Spinal cord (tissue), 10 donors: ENCODE results near the gene CAVIN2. TPM values are rescaled to one million over a fixed set of nuclear protein-coding genes. Genes with fewer than 3 reads are reported as not detected.
"Not testable (repeated sequence)": the region's sequence is repeated elsewhere in the genome, so short reads cannot be mapped to it uniquely, and the experiment has no call there.

Source experiments
- DNase-seq, 6 donors: peaks; one replicate each; pipeline versions ENCODE4 v3.0.0 to v3.0.0-alpha.2; 2013 to 2015; ENCODE audit warnings: low spot score in 6 of 6, low read depth in 4 of 6
- H3K27ac ChIP-seq: one replicate; pipeline ENCODE4 v1.5.1; 2013; ENCODE audit warnings: low read depth, low read length, control low read depth
- H3K27me3 ChIP-seq: one replicate; pipeline ENCODE4 v1.6.1; 2013; ENCODE audit warnings: low read length; ENCODE audit not compliant: control insufficient read depth, insufficient read depth
- H3K36me3 ChIP-seq: one replicate; pipeline ENCODE4 v1.6.1; 2013; ENCODE audit warnings: low read length; ENCODE audit not compliant: control insufficient read depth, insufficient read depth
- H3K4me1 ChIP-seq: one replicate; pipeline ENCODE4 v1.6.1; 2013; ENCODE audit warnings: low read length; ENCODE audit not compliant: control insufficient read depth, insufficient read depth
- H3K4me3 ChIP-seq: one replicate; pipeline ENCODE4 v1.5.1; 2013; ENCODE audit warnings: low read depth, low read length, control low read depth
- H3K9me3 ChIP-seq: one replicate; pipeline ENCODE4 v1.6.1; 2013; ENCODE audit warnings: low read length; ENCODE audit not compliant: control insufficient read depth, insufficient read depth
- WGBS: methylation state at CpG from one replicate; pipeline ENCODE4 v1.1.5; 2013; ENCODE audit warnings: missing lambda C conversion rate; ENCODE audit not compliant: insufficient coverage; 5-methylcytosine and 5-hydroxymethylcytosine counted together
- polyA plus RNA-seq, 2 donors: library from polyadenylated mRNA; unstranded; fragments of 120-200 nt; gene quantifications; one replicate each; pipeline ENCODE4 v1.2.1, GENCODE V29; 2013; ENCODE audit not compliant: insufficient read length in 2 of 2
- total RNA-seq, 2 donors: library from RNA; depleted of rRNA in 1 of 2; stranded (reverse); fragments of 120-200 nt in 1 of 2; fragments of >200 nt in 1 of 2; gene quantifications; one replicate each; pipeline versions ENCODE4 v1.2.3 to v1.2.4, GENCODE V29; 2013 to 2014
- donor health status: healthy.

Gene CAVIN2
- total and polyA plus RNA-seq, 4 donors: 10.1 to 82.2 (median 20.8) TPM

DNA sequence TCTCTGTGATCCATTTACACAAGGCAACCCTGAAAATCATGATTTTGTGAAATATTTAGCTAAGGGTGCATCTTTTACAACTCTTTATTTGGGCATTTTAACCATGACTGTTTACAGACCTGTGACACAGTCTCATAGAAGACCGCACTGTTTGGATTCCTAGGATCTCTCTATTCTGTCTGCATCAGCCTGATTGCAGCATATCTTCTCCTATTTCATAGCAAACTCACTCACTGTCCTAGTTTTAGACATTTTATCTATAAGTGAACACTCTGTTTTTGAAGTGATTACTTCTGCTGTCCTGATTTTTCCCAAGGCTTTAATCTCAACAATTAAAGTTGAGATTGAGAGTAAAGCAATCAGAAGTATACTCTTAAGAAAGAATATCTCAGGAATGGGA, 56.2 kb downstream of the CAVIN2 start:
- no peaks in the 10 kb centered on the region for H3K9me3 ChIP-seq
- H3K36me3 ChIP-seq: no peaks in the 10 kb centered on the region
- WGBS: 100% methylated on average over 1 of the region's 1 CpG
- H3K27me3 ChIP-seq: no peaks in the 10 kb centered on the region
- H3K4me3 ChIP-seq: no peak overlapping the region
- no peak overlapping the region for H3K27ac ChIP-seq
- no peak for DNase-seq
- no peaks in the 10 kb centered on the region for H3K4me1 ChIP-seq

DNA sequence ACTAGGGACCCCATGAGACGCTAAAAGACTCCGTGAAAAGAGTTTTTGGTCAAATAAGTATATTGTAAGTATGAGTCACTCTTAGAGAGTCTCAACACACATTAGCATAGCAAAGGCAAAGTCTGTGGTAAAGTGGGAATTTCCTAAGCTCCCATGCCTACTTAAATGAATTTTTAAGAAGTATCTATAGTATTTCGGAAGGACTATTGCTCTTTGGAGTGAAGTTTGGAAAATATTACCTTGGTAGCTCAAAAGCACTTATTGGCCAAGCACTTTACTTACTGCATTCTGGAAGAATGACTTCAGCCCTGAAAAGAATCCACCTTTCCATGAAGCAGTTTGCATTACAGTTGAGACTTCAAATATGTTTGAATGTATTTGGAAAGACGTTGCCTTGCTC, 57.1 kb downstream of the CAVIN2 start:
- WGBS: no CpG with 5 or more reads among the region's 4 CpGs
- Histone ChIP-seq H3K4me3 (no peak overlapping the region), H3K4me1 (no peaks in the 10 kb centered on the region), H3K27me3 (no peaks in the 10 kb centered on the region), H3K27ac (no peak overlapping the region), H3K36me3 (no peaks in the 10 kb centered on the region), H3K9me3 (no peaks in the 10 kb centered on the region)
- no peak for DNase-seq

DNA sequence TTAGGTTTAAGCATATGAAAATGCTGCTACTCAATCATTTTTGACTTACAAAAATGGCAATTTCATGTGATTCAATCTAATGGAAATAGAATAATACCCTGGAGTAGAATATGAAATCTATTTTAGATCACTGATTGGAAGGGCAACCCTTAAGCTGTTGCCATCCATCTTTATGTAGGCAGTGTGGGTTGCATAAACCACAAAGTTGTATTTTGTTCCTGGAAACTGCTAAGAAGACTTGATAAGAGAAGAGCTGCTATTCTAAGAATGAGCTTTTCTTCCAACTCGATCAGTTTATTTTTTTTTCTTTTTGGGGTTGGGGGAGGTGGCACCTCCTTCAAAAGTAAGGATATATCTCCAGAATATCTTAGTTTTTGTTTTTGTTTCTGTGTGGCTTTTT, 60.2 kb downstream of the CAVIN2 start:
- Histone ChIP-seq H3K27me3 (no peaks in the 10 kb centered on the region), H3K4me3 (no peak overlapping the region), H3K9me3 (no peaks in the 10 kb centered on the region), H3K27ac (no peak overlapping the region), H3K36me3 (no peaks in the 10 kb centered on the region), H3K4me1 (no peaks in the 10 kb centered on the region)
- DNase-seq: no peak
- WGBS: no CpG with 5 or more reads among the region's 1 CpG

- H3K4me1 ChIP-seq, H3K27ac ChIP-seq, DNase-seq, H3K36me3 ChIP-seq, H3K9me3 ChIP-seq, H3K4me3 ChIP-seq, H3K27me3 ChIP-seq: not testable (repeated sequence)
- no CpG with 5 or more reads among the region's 3 CpGs for WGBS
Observed at GRCh38 chr2:191785651-191786050, 61.2 kb downstream of the CAVIN2 start.

Other genes with a start within 250 kb of the CAVIN2 start
- 10 to 100 TPM in 1 of 2 donors, 1 to 10 TPM in 1; 7.7 to 14.0 TPM for gene NABP1, start 169.0 kb downstream of the CAVIN2 start, total RNA-seq
- 1 to 10 TPM; 5.1 to 6.0 TPM for gene NABP1, start 169.0 kb downstream of the CAVIN2 start, polyA plus RNA-seq